Measurements from ENCODE around the gene IDH3B.
"Not testable (repeated sequence)": the region's sequence is repeated elsewhere in the genome, so short reads cannot be mapped to it uniquely, and the experiment has no call there.

IDH3B gene

DNA sequence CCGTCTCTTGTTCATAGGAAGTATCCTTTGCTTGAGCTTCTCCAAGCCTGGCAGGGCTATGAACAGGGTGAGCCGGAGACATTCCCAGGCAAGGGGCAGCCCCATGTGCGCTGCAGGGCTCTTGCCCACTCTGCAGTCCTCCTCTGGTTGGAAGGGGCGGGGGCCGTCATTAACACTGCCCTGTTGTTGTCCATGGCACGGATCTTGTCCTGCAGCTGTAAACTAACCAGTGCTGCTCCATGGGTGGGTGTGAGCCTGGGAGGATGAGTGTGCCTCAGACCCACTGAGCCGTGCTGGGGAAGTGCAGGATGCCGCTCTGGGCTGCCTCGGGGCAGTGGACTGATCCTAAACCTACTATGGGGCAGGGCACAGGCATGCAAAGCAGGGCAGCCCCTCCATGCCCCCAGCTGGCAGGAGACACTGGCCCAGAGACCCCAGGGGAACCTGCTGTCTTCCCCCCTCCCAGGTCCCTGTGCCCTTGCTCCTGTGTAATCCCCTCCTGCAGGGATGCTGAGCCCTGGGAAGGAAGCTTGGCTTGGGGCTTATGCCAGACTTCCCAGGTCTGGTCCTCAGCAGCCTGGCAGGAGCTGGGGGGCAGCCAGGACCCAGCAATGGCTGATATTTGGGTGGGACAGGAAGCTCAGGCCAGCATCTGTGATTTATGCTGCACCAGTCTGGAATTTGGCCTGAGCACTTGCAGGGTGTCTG lies 37.1 kb upstream of the IDH3B start:
- TF ChIP-seq, protein P1, sequence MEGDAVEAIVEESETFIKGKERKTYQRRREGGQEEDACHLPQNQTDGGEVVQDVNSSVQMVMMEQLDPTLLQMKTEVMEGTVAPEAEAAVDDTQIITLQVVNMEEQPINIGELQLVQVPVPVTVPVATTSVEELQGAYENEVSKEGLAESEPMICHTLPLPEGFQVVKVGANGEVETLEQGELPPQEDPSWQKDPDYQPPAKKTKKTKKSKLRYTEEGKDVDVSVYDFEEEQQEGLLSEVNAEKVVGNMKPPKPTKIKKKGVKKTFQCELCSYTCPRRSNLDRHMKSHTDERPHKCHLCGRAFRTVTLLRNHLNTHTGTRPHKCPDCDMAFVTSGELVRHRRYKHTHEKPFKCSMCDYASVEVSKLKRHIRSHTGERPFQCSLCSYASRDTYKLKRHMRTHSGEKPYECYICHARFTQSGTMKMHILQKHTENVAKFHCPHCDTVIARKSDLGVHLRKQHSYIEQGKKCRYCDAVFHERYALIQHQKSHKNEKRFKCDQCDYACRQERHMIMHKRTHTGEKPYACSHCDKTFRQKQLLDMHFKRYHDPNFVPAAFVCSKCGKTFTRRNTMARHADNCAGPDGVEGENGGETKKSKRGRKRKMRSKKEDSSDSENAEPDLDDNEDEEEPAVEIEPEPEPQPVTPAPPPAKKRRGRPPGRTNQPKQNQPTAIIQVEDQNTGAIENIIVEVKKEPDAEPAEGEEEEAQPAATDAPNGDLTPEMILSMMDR (IDR thresholded peaks at IDR 0.05; ENCODE audit: low read depth, low read length), result no peak
- Histone ChIP-seq H3K4me3 (ENCODE audit: low read depth, low read length) (no peak overlapping the region), H3K27me3 (no peaks in the 10 kb centered on the region), H3K36me3 (no peaks in the 10 kb centered on the region), H3K9me3 (no peaks in the 10 kb centered on the region), H3K4me1 (no peaks in the 10 kb centered on the region)
- no peak for DNase-seq

DNA sequence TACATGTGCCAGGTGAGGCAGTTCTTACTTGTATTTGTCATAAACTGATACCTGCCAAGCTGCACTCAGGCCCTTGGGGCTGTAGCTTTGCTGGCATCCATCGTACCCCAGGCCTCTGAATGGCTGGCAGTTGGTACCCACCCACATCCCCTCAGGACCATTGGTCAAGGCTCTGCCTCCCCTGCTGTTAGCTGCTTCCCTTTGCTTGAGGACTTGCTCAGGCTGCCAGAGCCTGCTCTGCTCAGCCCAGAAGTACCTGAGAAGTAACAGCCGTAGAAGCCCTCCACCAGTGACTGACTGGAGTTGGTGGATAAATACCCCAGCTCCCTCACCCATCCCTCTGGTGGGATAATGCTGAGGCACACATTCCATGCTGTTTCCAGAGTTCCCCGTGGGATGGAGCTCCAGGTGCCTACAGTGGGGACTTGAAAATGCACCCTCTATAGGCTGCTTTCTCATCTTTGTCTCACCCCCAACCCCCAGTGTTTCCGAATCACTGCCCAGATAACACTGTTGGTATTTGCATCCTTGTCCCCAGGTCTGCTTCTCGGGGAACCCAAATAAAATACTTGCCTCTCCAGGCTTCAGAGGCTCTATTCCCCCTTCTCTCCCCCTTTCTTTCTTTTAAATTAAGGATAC lies 35.9 kb upstream of the IDH3B start:
- DNase-seq, result no peak
- Histone ChIP-seq H3K4me1 (no peaks in the 10 kb centered on the region), H3K9me3 (no peaks in the 10 kb centered on the region), H3K27me3 (no peaks in the 10 kb centered on the region), H3K36me3 (no peaks in the 10 kb centered on the region), H3K4me3 (ENCODE audit: low read depth, low read length) (no peak overlapping the region)
- TF ChIP-seq, protein P1 (IDR thresholded peaks at IDR 0.05; ENCODE audit: low read depth, low read length), result no peak

DNA sequence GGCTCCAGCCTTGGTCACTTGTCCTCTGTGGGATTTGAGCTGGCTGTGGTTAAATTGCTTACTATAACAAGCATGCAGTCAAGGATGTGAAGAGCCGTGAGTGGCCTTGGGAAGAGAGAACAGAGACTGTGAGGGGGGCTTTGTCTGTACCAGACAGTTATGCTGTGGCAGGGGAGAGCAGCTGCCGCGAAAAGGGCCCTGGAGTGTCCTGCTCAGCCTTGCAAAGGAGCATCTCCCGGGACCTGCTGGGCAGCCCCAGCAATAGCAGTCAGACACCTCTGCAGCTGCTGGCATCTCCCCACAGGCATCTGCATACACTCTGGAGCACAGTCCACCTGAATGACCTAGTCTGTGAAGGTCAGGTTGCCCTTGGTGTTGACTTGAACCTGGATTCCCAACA lies 34.9 kb upstream of the IDH3B start:
- TF ChIP-seq, protein P1 (IDR thresholded peaks at IDR 0.05; ENCODE audit: low read depth, low read length), result no peak
- H3K4me1 ChIP-seq, result no peaks in the 10 kb centered on the region
- H3K36me3 ChIP-seq, result no peaks in the 10 kb centered on the region
- no peak overlapping the region for H3K4me3 ChIP-seq (ENCODE audit: low read depth, low read length)
- peaks cover 6% of the 10 kb centered on the region for H3K27me3 ChIP-seq
- DNase-seq, result no peak
- H3K9me3 ChIP-seq, result no peaks in the 10 kb centered on the region

DNA sequence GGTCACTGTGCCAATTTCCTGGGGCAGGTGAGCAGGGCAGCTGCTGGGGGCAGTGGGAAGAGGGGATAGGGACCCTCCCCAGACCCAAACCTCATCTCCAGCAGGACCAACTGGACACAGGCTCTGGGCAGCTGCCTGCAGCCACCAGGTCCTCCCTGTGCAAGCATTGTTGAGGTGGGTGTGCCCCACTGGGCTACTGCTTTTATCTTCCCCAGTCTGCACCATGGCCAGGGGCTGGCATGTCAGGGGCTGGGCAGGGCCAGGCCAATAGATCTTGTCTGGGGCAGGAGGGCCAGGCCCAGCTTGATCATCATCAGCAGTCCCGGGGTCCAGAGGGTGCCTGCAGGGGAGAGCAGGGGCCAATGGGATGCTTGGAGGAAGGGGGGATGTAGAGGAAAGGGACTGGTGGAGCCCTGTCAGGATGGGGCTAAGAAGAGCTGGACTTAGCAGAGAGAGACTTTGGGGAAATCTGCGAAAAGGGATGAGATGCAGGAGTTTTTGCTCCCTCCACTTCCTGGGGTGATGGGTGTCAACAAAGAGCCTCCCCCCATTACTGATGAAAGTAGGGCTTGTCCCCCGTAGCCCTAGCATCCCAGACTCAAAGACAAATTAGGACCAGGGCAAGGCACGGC lies 34.3 kb upstream of the IDH3B start:
- peaks cover 13% of the 10 kb centered on the region for H3K27me3 ChIP-seq

DNA sequence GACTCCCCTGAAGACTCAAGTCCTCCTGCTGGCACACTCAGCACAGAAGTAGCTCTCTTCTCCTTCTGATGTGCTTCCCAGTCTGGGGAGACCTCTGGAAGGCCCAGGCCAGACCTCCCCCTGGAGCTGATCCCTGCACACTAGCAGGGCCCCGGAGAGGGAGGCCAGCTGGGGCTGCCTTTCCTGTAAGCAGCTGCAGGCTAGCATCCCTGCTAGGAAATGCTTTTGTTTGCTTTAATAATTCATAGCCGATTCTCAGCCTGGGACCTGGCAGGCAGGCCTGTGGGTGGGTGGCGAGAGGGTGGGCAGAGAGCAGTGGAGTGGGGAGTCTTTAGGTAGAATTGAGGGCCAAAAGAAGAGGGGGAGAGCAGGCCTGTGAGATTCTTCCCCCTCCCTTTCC lies 33.8 kb upstream of the IDH3B start:
- Histone ChIP-seq H3K36me3 (no peaks in the 10 kb centered on the region), H3K4me1 (no peaks in the 10 kb centered on the region), H3K9me3 (no peaks in the 10 kb centered on the region), H3K27me3 (peaks cover 14% of the 10 kb centered on the region), H3K4me3 (ENCODE audit: low read depth, low read length) (no peak overlapping the region)
- TF ChIP-seq, protein P1 (IDR thresholded peaks at IDR 0.05; ENCODE audit: low read depth, low read length), result no peak
- DNase-seq, result no peak

More for the DNA sequence above, 34.3 kb upstream of the IDH3B start:
- DNase-seq, result no peak
- TF ChIP-seq, protein P1 (IDR thresholded peaks at IDR 0.05; ENCODE audit: low read depth, low read length), result no peak
- H3K4me1 ChIP-seq, result no peaks in the 10 kb centered on the region
- H3K9me3 ChIP-seq, result no peaks in the 10 kb centered on the region
- H3K4me3 ChIP-seq (ENCODE audit: low read depth, low read length), result no peak overlapping the region
- no peaks in the 10 kb centered on the region for H3K36me3 ChIP-seq

DNA sequence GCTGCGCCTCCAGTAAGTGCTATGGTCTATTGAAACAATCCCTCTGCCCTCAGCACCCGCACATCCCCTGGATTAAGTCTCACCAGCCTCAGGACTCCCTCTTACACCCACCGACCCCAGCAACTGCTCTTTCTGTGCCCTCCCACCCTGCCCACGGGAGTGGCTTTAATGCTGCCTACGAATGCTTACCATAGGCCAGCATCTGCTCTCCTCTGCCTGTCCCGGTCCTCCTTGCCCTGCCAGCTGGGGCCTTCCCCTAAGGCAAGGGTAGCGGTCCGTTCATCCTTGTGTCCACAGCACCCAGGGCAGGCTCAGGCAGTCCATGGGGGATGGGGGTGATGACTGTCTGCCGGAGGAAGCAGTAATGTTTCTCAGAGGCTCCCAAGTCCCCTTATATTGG lies 32.6 kb upstream of the IDH3B start:
- no peaks in the 10 kb centered on the region for H3K4me1 ChIP-seq
- no peak overlapping the region for H3K4me3 ChIP-seq (ENCODE audit: low read depth, low read length)
- DNase-seq, result no peak
- H3K9me3 ChIP-seq, result no peaks in the 10 kb centered on the region
- no peaks in the 10 kb centered on the region for H3K36me3 ChIP-seq
- TF ChIP-seq, protein P1 (IDR thresholded peaks at IDR 0.05; ENCODE audit: low read depth, low read length), result no peak
- peaks cover 19% of the 10 kb centered on the region for H3K27me3 ChIP-seq

DNA sequence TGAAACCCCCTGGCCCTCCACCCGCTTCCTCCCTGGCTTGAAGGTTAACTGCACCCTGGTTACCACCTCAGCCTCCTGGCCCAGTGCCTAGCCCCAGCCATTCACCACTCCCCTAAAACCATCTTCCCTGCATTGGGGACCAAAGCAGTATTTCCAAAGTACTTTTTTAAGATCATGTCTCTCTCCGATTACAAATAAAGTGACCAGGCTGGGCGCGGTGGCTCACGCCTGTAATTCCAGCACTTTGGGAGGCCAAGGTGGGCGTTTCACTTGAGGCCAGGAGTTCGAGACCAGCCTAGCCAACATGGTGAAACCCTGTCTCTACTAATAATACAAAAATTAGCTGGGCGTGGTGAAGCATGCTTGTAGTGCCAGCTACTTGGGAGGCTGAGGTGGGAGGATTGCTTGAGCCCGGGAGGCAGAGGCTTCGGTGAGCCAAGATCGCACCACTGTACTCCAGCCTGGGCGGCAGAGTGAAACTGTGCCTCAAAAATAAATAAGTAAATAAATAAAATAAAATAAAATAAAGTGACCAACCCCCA lies 32.0 kb upstream of the IDH3B start:
- not testable (repeated sequence) for DNase-seq; H3K9me3 ChIP-seq; H3K4me3 ChIP-seq (ENCODE audit: low read depth, low read length); H3K36me3 ChIP-seq; H3K4me1 ChIP-seq
- H3K27me3 ChIP-seq, result peaks cover 19% of the 10 kb centered on the region
